WI38 (cell line): Measurements from ENCODE around the gene NAA16.

Experiments used
- H3K4me3 ChIP-seq: 2 replicates; pipeline ENCODE4 v1.5.1; 2011; ENCODE audit warnings: low read depth, mild to moderate bottlenecking, control low read depth, low read length
- TF ChIP-seq, protein P1 (sequence below): IDR thresholded peaks from 2 replicates; pipeline ENCODE4 v1.5.1; 2012; ENCODE audit warnings: low read depth, mild to moderate bottlenecking, control low read depth, low read length

Gene NAA16

DNA sequence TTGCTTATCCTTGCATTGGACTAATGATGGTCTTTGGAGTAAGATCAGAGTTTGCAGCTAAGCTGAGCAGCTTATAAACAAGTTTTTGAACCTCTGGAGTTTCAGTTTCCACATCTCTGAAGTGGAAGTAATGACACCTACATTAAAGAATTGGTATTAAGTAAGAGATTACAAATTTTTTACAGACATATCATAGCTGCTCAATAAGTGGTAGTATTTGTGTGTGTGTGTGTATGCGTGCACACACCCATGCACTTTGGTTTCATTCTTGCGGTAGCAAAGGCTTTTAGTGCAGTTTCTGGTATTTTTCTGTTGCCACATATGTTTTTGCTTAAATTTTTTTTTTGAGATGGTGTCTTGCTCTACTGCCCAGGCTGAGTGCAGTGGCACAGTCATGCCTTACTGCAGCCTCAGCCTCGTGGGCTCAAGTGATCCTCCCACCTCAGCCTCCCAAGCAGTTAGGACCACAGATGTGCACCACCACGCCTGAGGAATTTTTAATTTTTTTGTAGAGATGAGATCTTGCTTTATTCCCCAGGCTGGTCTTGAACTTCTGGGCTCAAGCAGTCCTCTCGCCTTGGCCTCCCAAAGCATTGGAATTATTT is 4.5 kb downstream of the NAA16 start:
- no peak overlapping the region for H3K4me3 ChIP-seq

DNA sequence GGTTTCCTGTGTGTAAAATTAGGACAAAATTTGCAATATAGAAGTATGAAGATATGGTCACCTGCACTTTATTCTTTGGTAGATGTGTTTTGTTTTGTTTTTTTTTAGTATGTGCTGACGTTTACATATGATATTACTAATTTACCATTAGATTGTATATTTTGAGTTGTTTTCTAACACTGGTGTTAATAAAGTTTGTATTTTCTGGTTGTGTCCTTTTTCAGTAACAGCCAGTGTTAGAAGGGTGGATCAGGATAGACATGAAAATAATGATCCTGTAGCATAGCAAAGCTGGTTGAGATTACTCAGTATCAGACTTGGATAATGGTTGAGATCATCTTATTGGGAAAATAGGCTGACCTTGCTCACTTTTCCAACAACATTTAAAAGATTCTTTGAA is 6.2 kb downstream of the NAA16 start:
- no peak overlapping the region for H3K4me3 ChIP-seq
- TF ChIP-seq, protein P1, sequence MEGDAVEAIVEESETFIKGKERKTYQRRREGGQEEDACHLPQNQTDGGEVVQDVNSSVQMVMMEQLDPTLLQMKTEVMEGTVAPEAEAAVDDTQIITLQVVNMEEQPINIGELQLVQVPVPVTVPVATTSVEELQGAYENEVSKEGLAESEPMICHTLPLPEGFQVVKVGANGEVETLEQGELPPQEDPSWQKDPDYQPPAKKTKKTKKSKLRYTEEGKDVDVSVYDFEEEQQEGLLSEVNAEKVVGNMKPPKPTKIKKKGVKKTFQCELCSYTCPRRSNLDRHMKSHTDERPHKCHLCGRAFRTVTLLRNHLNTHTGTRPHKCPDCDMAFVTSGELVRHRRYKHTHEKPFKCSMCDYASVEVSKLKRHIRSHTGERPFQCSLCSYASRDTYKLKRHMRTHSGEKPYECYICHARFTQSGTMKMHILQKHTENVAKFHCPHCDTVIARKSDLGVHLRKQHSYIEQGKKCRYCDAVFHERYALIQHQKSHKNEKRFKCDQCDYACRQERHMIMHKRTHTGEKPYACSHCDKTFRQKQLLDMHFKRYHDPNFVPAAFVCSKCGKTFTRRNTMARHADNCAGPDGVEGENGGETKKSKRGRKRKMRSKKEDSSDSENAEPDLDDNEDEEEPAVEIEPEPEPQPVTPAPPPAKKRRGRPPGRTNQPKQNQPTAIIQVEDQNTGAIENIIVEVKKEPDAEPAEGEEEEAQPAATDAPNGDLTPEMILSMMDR: no peak

More for the DNA sequence above, 4.5 kb downstream of the NAA16 start:
- TF ChIP-seq, protein P1: no peak

DNA sequence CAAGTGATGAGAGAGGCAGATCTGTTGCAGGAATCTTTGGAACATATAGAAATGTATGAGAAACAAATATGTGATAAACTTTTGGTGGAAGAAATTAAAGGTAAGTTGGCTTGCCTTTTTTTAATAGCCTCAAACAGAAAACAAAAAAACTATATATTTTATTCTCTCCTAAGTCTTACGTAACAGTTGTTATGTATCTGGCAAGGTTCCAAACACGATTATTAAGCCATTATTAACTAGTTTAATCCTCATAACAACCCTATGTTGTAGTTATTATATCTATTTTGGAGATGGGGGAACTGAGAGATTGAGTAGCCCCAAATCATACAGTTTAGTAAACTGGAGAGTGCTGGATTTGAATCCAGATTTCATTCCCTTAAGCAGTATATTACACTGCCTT is 14.7 kb downstream of the NAA16 start:
- no peak overlapping the region for H3K4me3 ChIP-seq
- TF ChIP-seq, protein P1: no peak

DNA sequence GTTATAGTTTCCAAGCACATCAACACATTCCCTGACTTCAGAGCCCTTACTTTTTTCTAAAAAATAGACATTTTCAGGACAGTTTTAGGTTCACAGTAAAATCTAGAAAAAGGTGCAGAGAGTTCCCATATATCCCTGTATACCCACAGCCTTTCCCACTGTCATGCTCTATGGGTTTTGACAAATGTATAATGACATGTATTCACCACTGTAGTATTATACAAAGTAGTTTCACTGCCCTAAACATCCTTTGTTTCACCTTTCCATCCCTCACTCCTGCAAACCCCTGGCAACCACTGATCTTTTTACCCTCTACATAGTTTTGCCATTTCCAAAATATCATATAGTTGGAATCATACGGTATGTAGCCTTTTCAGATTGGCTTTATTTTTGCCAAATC is 15.6 kb downstream of the NAA16 start:
- TF ChIP-seq, protein P1: no peak
- H3K4me3 ChIP-seq: no peak overlapping the region

DNA sequence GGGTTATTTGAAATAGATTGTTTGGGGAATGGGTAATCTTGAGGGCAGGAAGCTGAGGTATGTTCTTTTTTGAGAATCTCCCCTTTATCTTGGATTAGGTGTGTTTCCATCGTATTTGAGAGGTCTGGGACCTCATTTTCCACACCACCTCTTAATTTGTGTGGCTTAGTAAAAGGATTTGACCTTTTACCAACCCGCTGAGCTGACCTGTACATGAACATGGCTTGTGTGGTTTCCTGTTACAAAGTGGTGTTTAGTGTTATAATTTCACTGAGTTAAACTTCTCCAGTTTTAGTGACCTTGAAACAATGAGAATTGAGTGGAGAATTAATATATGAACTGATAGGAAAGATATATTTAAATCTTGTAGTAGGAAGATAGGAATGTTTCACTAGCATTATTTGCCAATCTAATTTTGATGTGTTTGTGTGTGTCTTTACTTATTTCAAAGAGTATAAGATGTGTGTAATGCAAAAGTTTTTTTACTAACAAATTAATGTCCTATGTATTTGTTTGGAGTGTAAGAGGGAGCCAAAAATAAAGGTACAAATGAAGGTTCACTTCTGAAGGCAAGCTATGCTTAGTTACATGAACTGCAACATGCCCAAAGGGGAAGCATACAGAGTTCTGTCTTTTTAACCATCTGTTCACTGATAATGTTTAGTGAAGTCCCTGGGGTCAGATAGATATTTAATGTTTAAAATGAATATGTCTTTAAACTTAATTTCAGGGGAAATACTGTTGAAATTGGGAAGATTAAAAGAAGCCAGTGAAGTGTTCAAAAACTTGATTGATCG is 17.1 kb downstream of the NAA16 start:
- H3K4me3 ChIP-seq: no peak overlapping the region

DNA sequence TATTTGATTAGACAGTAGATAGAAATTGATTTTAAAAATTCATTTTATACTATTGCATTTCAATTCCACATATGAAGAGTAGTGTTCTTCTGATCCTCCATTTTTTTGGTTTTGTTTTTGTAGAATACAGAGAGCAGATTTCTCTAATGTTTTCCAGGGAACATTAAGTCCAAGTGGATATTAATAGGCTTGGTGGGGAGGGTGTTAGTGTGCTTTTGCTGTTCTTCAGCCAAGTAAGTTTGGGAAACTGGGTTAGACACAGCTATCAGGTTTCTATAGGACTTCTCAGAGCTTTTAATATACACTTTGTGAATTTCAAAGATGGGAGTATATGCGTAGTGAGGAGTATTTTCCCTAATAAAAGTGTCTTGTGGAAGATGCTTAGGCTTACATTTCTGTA is 21.8 kb downstream of the NAA16 start:
- TF ChIP-seq, protein P1: no peak
- H3K4me3 ChIP-seq: no peak overlapping the region

More for the DNA sequence above, 17.1 kb downstream of the NAA16 start:
- TF ChIP-seq, protein P1: no peak

DNA sequence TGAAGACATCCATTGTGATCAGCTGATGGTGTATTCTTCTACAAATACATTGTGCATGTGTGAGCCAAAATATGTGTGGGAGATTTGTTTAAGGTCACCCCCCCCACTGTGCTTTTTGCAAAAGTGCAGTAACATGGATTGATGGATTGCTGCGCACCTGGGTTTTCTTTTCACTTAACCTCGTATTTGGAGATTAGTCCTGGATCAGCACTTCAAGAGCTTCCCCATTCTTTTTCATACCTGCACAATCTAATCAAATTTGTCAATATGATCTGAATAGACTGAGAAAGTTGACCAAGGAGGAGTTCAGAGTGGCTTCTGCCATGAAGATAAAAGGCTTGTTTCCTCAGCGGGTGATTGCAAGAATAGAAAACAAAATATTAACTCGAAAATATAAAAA is 23.7 kb downstream of the NAA16 start:
- H3K4me3 ChIP-seq: no peak overlapping the region
- TF ChIP-seq, protein P1: no peak
